OCI-LY7 (cell line): ENCODE measurements around the gene TMEM132A. TPM values are rescaled to one million over a fixed set of nuclear protein-coding genes. Genes with fewer than 3 reads are reported as not detected.

Experiments used
- BruUV-seq: library from RNA; stranded (reverse); fragments of 400-500 nt; replicated peaks from 2 replicates; lab custom pipeline; 2021; lab: Mats Ljungman, UMichigan
- CTCF ChIA-PET: fragments of 300-600 bp; sonication (Branson Sonifier 250); formaldehyde crosslinking; loops from one replicate; lab custom pipeline; 2022; ENCODE audit warnings: antibody characterized with exemption; ENCODE audit not compliant: unreplicated experiment; lab: Charles Lee
- POLR2A ChIA-PET: fragments of 300-600 bp; sonication (Branson Sonifier 250); formaldehyde crosslinking; loops from one replicate; lab custom pipeline; 2022; ENCODE audit warnings: antibody characterized with exemption; lab: Charles Lee
- DNase-seq: peaks from one replicate; pipeline ENCODE4 v3.0.0-alpha.2; 2015; ENCODE audit warnings: low spot score
- H2AFZ ChIP-seq: fragments of 200-600 bp; sonication (generic), shearing (Covaris generic); 2 replicates; pipeline ENCODE4 v1.6.1; 2014; ENCODE audit warnings: mild to moderate bottlenecking, antibody characterized with exemption, low read length, moderate library complexity
- H3K27ac ChIP-seq: fragments of 200-600 bp; sonication (generic); 2 replicates; pipeline ENCODE4 v1.5.1; 2014; ENCODE audit warnings: mixed run types, low read depth, mild to moderate bottlenecking, moderate library complexity, low read length, inconsistent platforms; ENCODE audit not compliant: poor library complexity, severe bottlenecking
- H3K36me3 ChIP-seq: fragments of 200-600 bp; sonication (generic); 2 replicates; pipeline ENCODE4 v1.6.1; 2014; ENCODE audit warnings: mild to moderate bottlenecking, antibody characterized with exemption, low read length, moderate library complexity, mixed read lengths; ENCODE audit not compliant: insufficient read depth
- H3K4me1 ChIP-seq: fragments of 200-600 bp; sonication (generic); 2 replicates; pipeline ENCODE4 v1.5.1; 2014; ENCODE audit warnings: mild to moderate bottlenecking, low read length; ENCODE audit not compliant: insufficient read depth, poor library complexity, severe bottlenecking
- H3K4me2 ChIP-seq: fragments of 200-600 bp; sonication (generic); 2 replicates; pipeline ENCODE4 v1.6.1; 2014; ENCODE audit warnings: mild to moderate bottlenecking, low read length
- H3K4me3 ChIP-seq: fragments of 200-600 bp; sonication (generic); 2 replicates; pipeline ENCODE4 v1.5.1; 2014; ENCODE audit warnings: mild to moderate bottlenecking, low read depth, low read length; ENCODE audit not compliant: poor library complexity, severe bottlenecking
- H3K79me2 ChIP-seq: fragments of 200-600 bp; sonication (generic); 2 replicates; pipeline ENCODE4 v1.6.1; 2016; ENCODE audit warnings: low read depth, mild to moderate bottlenecking, low read length, moderate library complexity, mixed read lengths; ENCODE audit not compliant: insufficient read depth
- H3K9me2 ChIP-seq: fragments of 200-600 bp; sonication (generic); 2 replicates; pipeline ENCODE4 v1.6.1; 2016; ENCODE audit warnings: mild to moderate bottlenecking, low read length, mixed read lengths; ENCODE audit not compliant: insufficient read depth
- H3K9me3 ChIP-seq: fragments of 200-600 bp; sonication (generic); 2 replicates; pipeline ENCODE4 v1.6.1; 2014; ENCODE audit warnings: mild to moderate bottlenecking, mixed run types, low read length, mixed read lengths
- H4K20me1 ChIP-seq: fragments of 200-600 bp; sonication (generic); 2 replicates; pipeline ENCODE4 v1.6.1; 2014; ENCODE audit warnings: mild to moderate bottlenecking, antibody characterized with exemption, low read length, moderate library complexity, mixed read lengths; ENCODE audit not compliant: insufficient read depth
- CTCF ChIP-seq: fragments of 200-600 bp; sonication (generic); conservative IDR thresholded peaks from 2 replicates; pipeline ENCODE4 v1.5.1; 2014; ENCODE audit warnings: mild to moderate bottlenecking, antibody characterized with exemption, low read length, moderate library complexity, mixed read lengths
- EZH2phosphoT487 ChIP-seq: fragments of 200-600 bp; sonication (generic); IDR thresholded peaks from 2 replicates; pipeline ENCODE4 v1.6.1; 2018; ENCODE audit warnings: low read depth, borderline replicate concordance, mild to moderate bottlenecking, mixed run types, antibody characterized with exemption, low read length, moderate library complexity, mixed read lengths
- intact Hi-C: fragments of 100-400 bp; cut with micrococcal nuclease; formaldehyde crosslinking; loops from one replicate; pipeline ENCODE4 v1.10.0; 2022; ENCODE audit not compliant: unreplicated experiment
- total RNA-seq, 2 experiments: library from RNA; depleted of rRNA in 1 of 2; stranded (reverse); fragments of >200 nt in 1 of 2; shearing (Covaris generic) in 1 of 2; gene quantifications; 2 replicates each; pipeline ENCODE4 v1.2.3, GENCODE V29; 2014 to 2022

Gene TMEM132A
- total RNA-seq, 2 experiments from 2014 or later = 5.5 to 8.9 TPM

- BruUV-seq = no TSS peak
- Histone ChIP-seq H3K4me1 (no peaks in the 10 kb centered on the region), H3K79me2 (no peaks in the 10 kb centered on the region), H4K20me1 (no peaks in the 10 kb centered on the region), H3K36me3 (peaks cover 81% of the 10 kb centered on the region), H3K9me3 (no peaks in the 10 kb centered on the region), H3K4me3 (no peak overlapping the region), H3K27ac (no peak overlapping the region), H2AFZ (no peak overlapping the region), H3K4me2 (no peak overlapping the region), H3K9me2 (no peaks in the 10 kb centered on the region)
- no peak for DNase-seq
- ChIA-PET CTCF (no interaction called here), POLR2A (interaction anchor here (0.7 kb wide), 1 partner anchor 11 kb away, joined by 3 read pairs; no protein-coding TSS in a partner anchor)
- TF ChIP-seq EZH2phosphoT487 (no peak), CTCF (no peak)
- intact Hi-C loops = loop anchor here (10.0 kb wide), 1 partner anchor 64 kb away; the partner anchor contains the start of gene SLC15A3
These were observed 33.0 kb upstream of the TMEM132A start for GRCh38 chr11:60891103-60891741.

- Histone ChIP-seq H3K79me2 (no peaks in the 10 kb centered on the region), H3K4me1 (no peaks in the 10 kb centered on the region), H2AFZ (no peak overlapping the region), H3K4me3 (no peak overlapping the region), H3K9me3 (no peaks in the 10 kb centered on the region), H3K36me3 (peaks cover 98% of the 10 kb centered on the region), H4K20me1 (no peaks in the 10 kb centered on the region), H3K27ac (no peak overlapping the region), H3K9me2 (no peaks in the 10 kb centered on the region), H3K4me2 (no peak overlapping the region)
- ChIA-PET CTCF (interaction anchor here (0.6 kb wide), 1 partner anchor 63 kb away, joined by 3 read pairs; no protein-coding TSS in a partner anchor), POLR2A (interaction anchor here (1.2 to 1.4 kb wide), 4 partner anchors 8 to 64 kb away, joined by 3 to 4 read pairs (median 3); partner anchors contain the start of gene TMEM109)
- no peak for TF ChIP-seq CTCF
- TF ChIP-seq EZH2phosphoT487 = no peak
- no peak for DNase-seq
- intact Hi-C loops = loop anchor here (10.0 kb wide), 1 partner anchor 59 kb away; the partner anchor contains the start of gene SLC15A3
- BruUV-seq = no TSS peak
These were observed 28.6 kb upstream of the TMEM132A start for GRCh38 chr11:60895687-60896086.

- ChIA-PET CTCF (interaction anchor here (0.6 kb wide), 1 partner anchor 67 kb away, joined by 3 read pairs; no protein-coding TSS in a partner anchor), POLR2A (interaction anchor here (1.0 kb wide), 1 partner anchor 18 kb away, joined by 3 read pairs; no protein-coding TSS in a partner anchor)
- Histone ChIP-seq H2AFZ (no peak overlapping the region), H3K9me3 (no peaks in the 10 kb centered on the region), H4K20me1 (no peaks in the 10 kb centered on the region), H3K27ac (no peak overlapping the region), H3K79me2 (no peaks in the 10 kb centered on the region), H3K4me1 (no peaks in the 10 kb centered on the region), H3K36me3 (peaks cover 99% of the 10 kb centered on the region), H3K4me2 (no peak overlapping the region), H3K4me3 (no peak overlapping the region), H3K9me2 (no peaks in the 10 kb centered on the region)
- no peak for TF ChIP-seq CTCF
- TF ChIP-seq EZH2phosphoT487 = no peak
- no peak for DNase-seq
- intact Hi-C loops = loop anchor here (10.0 kb wide), 1 partner anchor 57 kb away; the partner anchor contains the start of gene SLC15A3
- no TSS peak for BruUV-seq
These were observed 26.8 kb upstream of the TMEM132A start for GRCh38 chr11:60897496-60897895.
